IPS-NIHi11 (cell line): ENCODE data around the gene ACBD3.

Experiments
- DNase-seq: peaks from one replicate; pipeline ENCODE4 v3.0.0; 2012; ENCODE audit warnings: mixed read lengths, low spot score

Gene ACBD3

GRCh38 chr1:226111883-226112261 lies 74.7 kb downstream of the ACBD3 start:
- peak; percentile 22 for DNase-seq

- DNase-seq, result no peak
Measured at GRCh38 chr1:226111098-226111882, 75.3 kb downstream of the ACBD3 start.

GRCh38 chr1:226110249-226111097 lies 76.1 kb downstream of the ACBD3 start:
- peak; percentile 78 for DNase-seq

- DNase-seq, result peak; percentile 99
Measured at GRCh38 chr1:226109829-226110248, 76.7 kb downstream of the ACBD3 start.

GRCh38 chr1:226108935-226109828 lies 77.4 kb downstream of the ACBD3 start:
- peak; percentile 38 for DNase-seq

- DNase-seq, result peak; percentile 27
Measured at GRCh38 chr1:226107471-226108460, 78.8 kb downstream of the ACBD3 start.

GRCh38 chr1:226104671-226105121 lies 81.8 kb downstream of the ACBD3 start:
- no peak for DNase-seq

GRCh38 chr1:226100436-226101391 lies 85.8 kb downstream of the ACBD3 start:
- peak; percentile 86 for DNase-seq

- no peak for DNase-seq
Measured at GRCh38 chr1:226098870-226099835, 87.4 kb downstream of the ACBD3 start.

- DNase-seq, result no peak
Measured at GRCh38 chr1:226097866-226098625, 88.5 kb downstream of the ACBD3 start.

GRCh38 chr1:226095286-226095685 lies 91.3 kb downstream of the ACBD3 start:
- DNase-seq, result no peak
